Bronchial epithelial cell (primary cell): ENCODE results near the gene TPRG1L. TPM values are rescaled to one million over a fixed set of nuclear protein-coding genes. Genes with fewer than 3 reads are reported as not detected.
A peak's percentile ranks its signal among the peaks of the same experiment; 100 is the strongest.

Source experiments
- DNase-seq: peaks from one replicate; pipeline ENCODE4 v3.0.0-alpha.2; 2010; ENCODE audit warnings: low read depth
- FAIRE-seq: peaks from 2 replicates; lab custom pipeline; 2011; peaks lifted over from hg19 to GRCh38; lab: Jason Lieb, UNC
- H3K27me3 ChIP-seq: 2 replicates; pipeline ENCODE4 v1.5.1; 2011; ENCODE audit warnings: low read length; ENCODE audit not compliant: control insufficient read depth, insufficient read depth
- H3K36me3 ChIP-seq: 2 replicates; pipeline ENCODE4 v1.5.1; 2011; ENCODE audit warnings: low read length; ENCODE audit not compliant: control insufficient read depth, insufficient read depth
- H3K4me3 ChIP-seq: 2 replicates; pipeline ENCODE4 v1.5.1; 2011; ENCODE audit warnings: mild to moderate bottlenecking, low read depth, low read length, control low read depth
- CTCF ChIP-seq: IDR thresholded peaks from 2 replicates; pipeline ENCODE4 v1.5.1; 2011; ENCODE audit warnings: mild to moderate bottlenecking, moderate library complexity, low read length, control low read depth, inconsistent platforms; ENCODE audit not compliant: insufficient read depth, severe bottlenecking
- total RNA-seq: library from RNA; depleted of rRNA; stranded (reverse); fragments of >200 nt; gene quantifications from 2 replicates; pipeline ENCODE4 v1.2.1, GENCODE V29; 2014

TPRG1L gene
- total RNA-seq, 1 donor from 2014 or later = 33.4 TPM

GRCh38 chr1:3660704-3661103 lies 35.9 kb downstream of the TPRG1L start:
- DNase-seq (no peak), FAIRE-seq (no peak)
- Histone ChIP-seq H3K27me3 (no peaks in the 10 kb centered on the region), H3K4me3 (no peak overlapping the region), H3K36me3 (no peaks in the 10 kb centered on the region)
- no peak for TF ChIP-seq CTCF

GRCh38 chr1:3661631-3662030 lies 36.8 kb downstream of the TPRG1L start:
- H3K4me3 ChIP-seq = no peak overlapping the region
- FAIRE-seq = no peak
- no peak for TF ChIP-seq CTCF
- no peak for DNase-seq
- no peaks in the 10 kb centered on the region for H3K36me3 ChIP-seq
- no peaks in the 10 kb centered on the region for H3K27me3 ChIP-seq

GRCh38 chr1:3662080-3662671 lies 37.4 kb downstream of the TPRG1L start:
- Histone ChIP-seq H3K27me3 (no peaks in the 10 kb centered on the region), H3K36me3 (no peaks in the 10 kb centered on the region), H3K4me3 (no peak overlapping the region)
- DNase-seq (no peak), FAIRE-seq (no peak)
- TF ChIP-seq CTCF = no peak

- TF ChIP-seq CTCF = no peak
- Histone ChIP-seq H3K27me3 (peaks cover 1% of the 10 kb centered on the region), H3K36me3 (no peaks in the 10 kb centered on the region), H3K4me3 (no peak overlapping the region)
- DNase-seq = no peak
- no peak for FAIRE-seq
Observed at GRCh38 chr1:3663999-3664699, 39.3 kb downstream of the TPRG1L start.

GRCh38 chr1:3664700-3665375 lies 40.0 kb downstream of the TPRG1L start:
- Histone ChIP-seq H3K27me3 (peaks cover 1% of the 10 kb centered on the region), H3K4me3 (no peak overlapping the region), H3K36me3 (no peaks in the 10 kb centered on the region)
- no peak for TF ChIP-seq CTCF
- DNase-seq (peak; percentile 58), FAIRE-seq (no peak)
